ENCODE results near the gene CRBN. TPM values are rescaled to one million over a fixed set of nuclear protein-coding genes. Genes with fewer than 3 reads are reported as not detected.

Gene CRBN
- total RNA-seq: 61.0 and 70.8 TPM in 2 replicates

DNA sequence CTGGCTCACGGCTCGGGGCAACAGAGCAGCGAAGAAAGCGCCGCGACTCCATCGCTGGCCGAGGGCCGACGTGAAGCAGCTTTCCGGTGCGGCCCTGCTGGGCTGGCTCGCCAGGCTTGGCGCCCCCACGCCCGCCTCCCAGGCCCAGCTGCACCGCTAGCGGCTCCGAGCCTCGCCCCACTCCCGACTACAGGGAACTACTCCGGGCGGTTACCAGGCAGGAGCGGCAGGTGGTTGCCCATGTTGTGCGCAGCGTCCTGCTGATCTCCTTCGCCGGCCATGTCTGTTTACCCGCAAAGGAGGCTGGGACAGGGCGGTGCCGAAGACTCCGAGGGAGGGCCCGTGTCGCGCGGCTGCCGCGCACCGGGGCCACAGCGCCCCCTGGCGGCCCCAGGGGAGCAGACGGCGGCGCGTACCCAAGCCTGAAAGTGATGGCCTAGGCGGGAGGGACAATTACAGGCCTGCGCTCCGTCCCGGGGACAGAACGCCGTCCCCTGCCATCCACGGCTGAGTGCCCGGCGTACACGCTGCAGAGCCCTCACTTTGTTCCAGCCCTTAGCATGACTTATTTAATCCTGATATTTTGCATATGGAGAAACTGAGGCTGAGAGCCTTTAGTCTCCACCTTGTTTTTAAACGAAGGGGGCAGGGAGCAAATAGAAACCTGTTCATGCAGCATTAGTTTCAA lies at the start of gene CRBN:
TSS of gene CRBN (minus strand) at position 285 of the 688 bp plus-strand sequence. CDS start at position 281, 4 bp downstream.

DNA sequence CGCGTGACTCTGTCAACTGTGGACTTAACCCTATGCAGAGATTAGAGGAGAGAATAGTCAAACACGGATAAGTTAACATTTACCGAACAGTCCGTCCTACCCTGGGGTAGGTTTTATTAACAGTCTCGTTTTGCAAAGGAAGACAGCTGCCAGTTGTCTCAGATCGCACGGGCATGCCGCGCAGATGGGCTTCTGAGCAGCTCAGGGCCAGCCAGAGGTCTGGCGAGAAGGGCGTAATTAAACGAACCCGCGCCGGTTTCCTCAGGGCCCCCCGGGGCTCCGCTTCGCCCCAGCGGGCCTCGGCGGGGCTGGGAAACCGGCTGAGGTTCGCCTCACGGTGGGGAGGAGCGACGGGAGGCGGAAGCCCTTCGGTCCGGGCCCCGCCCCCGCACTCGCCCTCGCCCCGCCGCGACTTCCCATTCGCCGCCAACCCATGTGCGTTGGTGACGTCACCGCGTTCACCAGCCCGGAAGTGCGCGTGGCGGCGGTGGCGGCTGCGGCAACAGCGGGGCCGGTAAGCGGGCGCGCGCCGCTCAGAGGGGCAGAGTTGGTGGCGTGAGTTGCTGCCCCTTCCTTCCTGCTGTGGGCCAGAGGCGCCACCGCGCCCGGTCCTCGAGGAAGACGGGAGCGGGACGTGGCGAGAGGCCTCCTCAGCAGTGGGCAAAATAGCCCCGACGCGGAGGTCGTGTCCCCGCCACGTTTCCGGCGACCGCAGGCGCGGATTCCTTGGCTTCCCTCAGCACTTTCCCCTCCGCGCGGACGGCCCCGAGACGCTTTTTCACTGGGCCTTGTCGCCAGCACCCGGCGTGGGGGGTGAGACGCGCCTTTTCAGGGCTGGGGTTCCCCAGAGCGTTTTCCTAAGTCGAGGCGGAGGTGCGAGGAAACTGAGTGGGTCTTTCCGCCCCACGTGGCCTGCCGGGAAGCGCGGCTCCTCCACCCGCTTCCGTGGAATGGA lies 52.7 kb downstream of the CRBN start, which contains the start of gene TRNT1:
TSS of gene TRNT1 (plus strand) at position 464 of the 955 bp plus-strand sequence. CDS start 2,101 bp downstream, outside the sequence.

DNA sequence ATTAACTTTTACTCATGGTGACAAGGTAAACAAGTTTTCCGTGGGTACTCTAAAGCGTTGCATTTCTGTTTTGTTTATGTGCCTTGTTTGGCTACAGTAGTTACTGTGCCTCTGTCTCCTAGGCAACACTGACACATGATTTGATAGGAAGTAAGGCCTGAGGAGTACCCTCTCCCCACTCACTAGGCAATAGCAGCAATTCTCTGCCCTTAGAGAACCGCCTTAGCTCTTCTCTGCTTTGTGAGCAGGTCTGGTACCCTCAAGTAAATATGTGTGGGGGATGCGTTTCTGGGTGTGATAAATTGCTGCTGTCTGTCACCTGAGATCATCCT lies 69.2 kb downstream of the CRBN start, which contains the start of gene IL5RA:
TSS of gene IL5RA (minus strand) at position 76 of the 332 bp plus-strand sequence. CDS start 5,390 bp downstream, outside the sequence.

Other genes starting within 250 kb of the CRBN start
- gene IL5RA, start 69.3 kb downstream of the CRBN start, total RNA-seq: not detected in 2 replicates
- 26.5 and 31.0 TPM in 2 replicates for gene TRNT1, start 52.8 kb downstream of the CRBN start, total RNA-seq